T follicular helper cell (primary cell): ENCODE results near the gene YWHAB.

Experiments used
- DNase-seq: peaks from one replicate; pipeline ENCODE4 v3.0.0-alpha.2; 2020; ENCODE audit warnings: low read depth

YWHAB gene

GRCh38 chr20:44952731-44953130 lies 67.2 kb downstream of the YWHAB start:
- DNase-seq = no peak

- no peak for DNase-seq
These were observed 68.7 kb downstream of the YWHAB start for GRCh38 chr20:44954211-44954610.

- no peak for DNase-seq
These were observed 69.8 kb downstream of the YWHAB start for GRCh38 chr20:44955270-44955669.

- no peak for DNase-seq
These were observed 70.9 kb downstream of the YWHAB start for GRCh38 chr20:44956410-44956809.
